Daoy (cell line): ENCODE measurements around the gene ZNF124. TPM values are rescaled to one million over a fixed set of nuclear protein-coding genes. Genes with fewer than 3 reads are reported as not detected.
"Not testable (repeated sequence)": the region's sequence is repeated elsewhere in the genome, so short reads cannot be mapped to it uniquely, and the experiment has no call there.

Experiments used
- DNase-seq: peaks from one replicate; pipeline ENCODE4 v3.0.0-alpha.2; 2015; ENCODE audit warnings: low read depth
- total RNA-seq: library from RNA; depleted of rRNA; stranded (reverse); fragments of >200 nt; shearing (Covaris generic); gene quantifications from 2 replicates; pipeline ENCODE4 v1.2.3, GENCODE V29; 2014

The ZNF124 gene
- total RNA-seq, 1 experiment from 2014 or later: 41.3 TPM

GRCh38 chr1:247172996-247173395 is 1.2 kb upstream of the ZNF124 start:
- no peak for DNase-seq

GRCh38 chr1:247171443-247171842 is 377 bp downstream of the ZNF124 start:
- DNase-seq: not testable (repeated sequence)

GRCh38 chr1:247165674-247166073 is 6.1 kb downstream of the ZNF124 start:
- DNase-seq: no peak

- DNase-seq: no peak
These were observed 7.1 kb downstream of the ZNF124 start for GRCh38 chr1:247164694-247165093.

GRCh38 chr1:247156787-247157232 is 15.0 kb downstream of the ZNF124 start:
- DNase-seq: no peak

- DNase-seq: no peak
These were observed 24.0 kb downstream of the ZNF124 start for GRCh38 chr1:247147781-247148180.

GRCh38 chr1:247147120-247147519 is 24.7 kb downstream of the ZNF124 start:
- DNase-seq: not testable (repeated sequence)

- no peak for DNase-seq
These were observed 25.1 kb downstream of the ZNF124 start for GRCh38 chr1:247146671-247147070.

- no peak for DNase-seq
These were observed 26.5 kb downstream of the ZNF124 start for GRCh38 chr1:247145279-247145678.

- not testable (repeated sequence) for DNase-seq
These were observed 32.3 kb downstream of the ZNF124 start for GRCh38 chr1:247139557-247139956.

- DNase-seq: no peak
These were observed 40.6 kb downstream of the ZNF124 start for GRCh38 chr1:247131236-247131635.

- DNase-seq: not testable (repeated sequence)
These were observed 44.1 kb downstream of the ZNF124 start for GRCh38 chr1:247127519-247128282.

GRCh38 chr1:247126601-247127000 is 45.2 kb downstream of the ZNF124 start:
- not testable (repeated sequence) for DNase-seq

- DNase-seq: not testable (repeated sequence)
These were observed 45.7 kb downstream of the ZNF124 start for GRCh38 chr1:247126166-247126565.

- no peak for DNase-seq
These were observed 50.4 kb downstream of the ZNF124 start for GRCh38 chr1:247121382-247121781.

- DNase-seq: not testable (repeated sequence)
These were observed 51.5 kb downstream of the ZNF124 start for GRCh38 chr1:247120408-247120668.

- no peak for DNase-seq
These were observed 52.0 kb downstream of the ZNF124 start for GRCh38 chr1:247119600-247120407.

GRCh38 chr1:247118946-247119446 is 52.8 kb downstream of the ZNF124 start:
- no peak for DNase-seq

GRCh38 chr1:247115545-247115944 is 56.3 kb downstream of the ZNF124 start:
- no peak for DNase-seq

GRCh38 chr1:247115141-247115510 is 56.7 kb downstream of the ZNF124 start:
- DNase-seq: no peak

- DNase-seq: no peak
These were observed 57.3 kb downstream of the ZNF124 start for GRCh38 chr1:247114351-247115140.

- no peak for DNase-seq
These were observed 58.0 kb downstream of the ZNF124 start for GRCh38 chr1:247113733-247114271.
